ENCODE results near the gene HS3ST3A1.

HS3ST3A1 gene

DNA sequence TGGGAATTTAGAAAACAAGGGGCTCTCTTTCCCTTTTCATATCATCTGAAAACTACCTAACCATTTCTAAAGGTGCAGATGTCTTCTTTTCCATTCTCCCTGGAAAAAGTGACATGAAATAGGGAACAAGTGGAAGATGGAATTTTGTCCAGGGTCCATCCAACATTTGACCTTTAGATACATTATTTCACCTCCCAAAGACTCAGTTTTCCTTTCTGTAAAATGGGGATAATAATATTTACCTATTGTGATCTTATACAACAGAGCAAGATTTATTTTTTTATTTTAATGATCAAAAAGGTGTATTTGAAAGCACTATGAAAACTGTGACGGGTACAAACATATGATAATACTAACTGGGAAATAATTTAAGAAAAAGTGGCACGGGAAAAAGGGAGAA is 106.3 kb downstream of the HS3ST3A1 start:
- H3K4me3 ChIP-seq (ENCODE audit: low read depth, low read length): no peak overlapping the region

GRCh38 chr17:13492737-13493122 is 109.0 kb downstream of the HS3ST3A1 start:
- no peak overlapping the region for H3K4me3 ChIP-seq (ENCODE audit: low read depth, low read length)

DNA sequence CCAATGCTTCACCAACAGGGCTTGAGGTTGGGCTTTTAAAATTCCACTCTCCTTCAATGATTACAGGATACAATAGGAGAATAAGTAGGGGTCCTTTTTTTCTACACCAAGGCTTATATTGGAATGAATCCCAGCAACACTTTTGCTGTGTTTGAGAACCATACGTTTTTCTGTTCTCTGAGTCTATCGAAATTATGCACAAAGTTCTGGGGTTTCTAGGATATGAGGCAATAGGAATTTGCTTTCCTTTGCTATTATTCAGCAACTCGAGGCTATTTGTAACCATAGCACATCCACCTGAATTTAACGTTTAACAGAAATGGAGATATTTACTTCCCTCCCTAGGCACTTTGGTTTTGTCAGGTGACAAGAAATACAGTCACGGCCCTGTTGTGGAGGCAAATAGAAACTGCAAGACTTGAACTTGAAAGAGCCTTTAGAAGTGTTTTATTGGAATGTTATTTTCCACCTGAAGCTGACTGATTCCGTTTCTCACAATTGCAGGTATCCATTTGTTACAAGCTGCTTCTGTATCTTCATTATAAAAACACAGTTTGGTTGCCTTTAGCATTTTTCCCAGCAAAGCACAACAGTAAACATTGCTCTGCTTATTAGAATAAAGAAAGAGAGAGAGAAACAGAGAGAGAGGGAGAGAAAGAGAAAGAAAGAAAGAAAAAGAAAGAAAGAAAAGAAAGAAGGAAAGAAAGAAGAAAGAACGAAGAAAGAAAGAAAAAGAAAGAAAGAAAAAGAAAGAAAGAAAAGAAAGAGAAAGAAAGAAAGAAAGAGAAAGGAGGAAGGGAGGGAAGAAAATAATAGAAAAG is 109.6 kb downstream of the HS3ST3A1 start:
- no peak overlapping the region for H3K4me3 ChIP-seq (ENCODE audit: low read depth, low read length)

- no peak overlapping the region for H3K4me3 ChIP-seq (ENCODE audit: low read depth, low read length)
Measured at GRCh38 chr17:13491491-13491890, 110.2 kb downstream of the HS3ST3A1 start.

- no peak overlapping the region for H3K4me3 ChIP-seq (ENCODE audit: low read depth, low read length)
Measured at GRCh38 chr17:13490906-13491482, 110.7 kb downstream of the HS3ST3A1 start.

GRCh38 chr17:13490427-13490826 is 111.3 kb downstream of the HS3ST3A1 start:
- no peak overlapping the region for H3K4me3 ChIP-seq (ENCODE audit: low read depth, low read length)

DNA sequence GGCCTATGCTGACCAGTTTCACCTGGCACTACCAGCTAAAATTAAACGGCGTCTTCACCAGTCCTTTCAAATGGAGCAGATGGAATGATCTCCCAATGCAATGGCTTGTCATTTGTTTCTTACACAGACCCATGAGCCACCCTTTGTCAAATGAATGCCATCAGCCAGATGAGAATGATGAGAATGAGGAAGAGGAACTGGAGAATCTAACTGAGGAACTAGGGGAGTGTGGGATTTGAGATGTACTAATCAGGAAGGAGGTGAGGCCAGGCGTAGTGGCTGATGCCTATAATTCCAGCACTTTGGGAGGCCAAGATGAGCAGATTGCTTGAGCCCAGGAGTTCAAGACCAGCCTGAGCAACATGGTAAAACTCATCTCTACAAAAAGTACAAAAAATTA is 116.4 kb downstream of the HS3ST3A1 start:
- no peak overlapping the region for H3K4me3 ChIP-seq (ENCODE audit: low read depth, low read length)

DNA sequence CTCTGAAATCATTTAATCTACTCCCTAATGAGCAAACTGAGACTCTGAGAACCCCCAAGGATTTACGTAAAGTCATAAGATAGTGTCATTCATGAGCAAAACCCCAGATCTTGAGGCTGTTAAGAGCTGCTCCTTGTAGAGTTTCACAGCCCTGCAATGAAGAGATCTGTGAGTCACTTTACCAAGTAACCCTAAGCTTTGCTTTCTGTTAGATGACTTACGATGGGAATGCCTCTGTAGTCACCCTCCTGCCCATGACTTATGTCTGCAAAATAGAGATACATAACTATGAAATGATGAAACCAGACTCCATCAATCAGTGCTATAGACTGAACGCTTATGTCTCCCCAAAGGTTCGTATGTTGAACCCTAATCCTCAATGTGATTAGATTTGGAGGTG is 117.7 kb downstream of the HS3ST3A1 start:
- H3K4me3 ChIP-seq (ENCODE audit: low read depth, low read length): no peak overlapping the region

DNA sequence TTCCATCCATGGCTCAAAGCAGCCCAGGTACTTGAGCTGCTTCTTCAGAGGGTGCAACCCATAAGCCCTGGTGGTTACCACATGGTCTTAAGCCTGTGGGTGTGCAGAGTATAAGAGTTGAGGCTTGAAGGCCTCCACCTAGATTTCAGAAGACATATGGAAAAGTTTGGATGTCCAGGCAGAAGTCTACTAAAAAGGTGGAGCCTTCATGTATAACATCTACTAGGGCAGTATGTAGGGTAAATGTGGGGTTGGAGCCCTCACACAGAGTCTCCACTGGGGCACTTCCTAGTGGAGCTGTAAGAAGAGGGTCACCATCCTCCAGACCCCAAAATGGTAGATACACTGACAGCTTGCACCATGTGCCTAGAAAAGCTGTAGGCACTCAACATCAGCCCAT is 120.9 kb downstream of the HS3ST3A1 start:
- H3K4me3 ChIP-seq (ENCODE audit: low read depth, low read length): no peak overlapping the region

DNA sequence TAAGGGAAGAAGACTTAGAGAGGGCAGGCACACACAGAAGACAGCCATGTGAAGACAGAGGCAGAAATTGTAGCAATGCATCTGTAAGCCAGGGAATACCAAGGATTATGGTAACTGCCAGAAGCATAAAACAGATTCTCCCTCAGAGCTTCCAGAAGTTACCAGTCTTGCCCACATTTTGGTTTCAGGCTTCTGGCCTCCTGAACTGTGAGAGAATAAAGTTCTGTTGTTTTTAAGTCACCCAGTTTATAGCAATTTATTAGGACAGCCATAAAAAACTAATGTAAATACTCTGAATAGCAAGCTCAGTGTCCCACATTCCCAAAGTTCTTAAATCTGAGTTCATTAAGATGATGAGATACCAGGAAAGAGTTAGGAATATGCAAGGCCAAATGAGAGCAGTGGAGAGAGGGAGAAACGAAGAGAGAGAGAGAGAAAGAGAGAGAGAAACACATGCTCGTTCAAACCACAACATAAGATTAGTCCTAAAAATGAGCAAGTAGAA is 123.4 kb downstream of the HS3ST3A1 start:
- H3K4me3 ChIP-seq (ENCODE audit: low read depth, low read length): no peak overlapping the region

- no peak overlapping the region for H3K4me3 ChIP-seq (ENCODE audit: low read depth, low read length)
Measured at GRCh38 chr17:13477180-13477611, 124.5 kb downstream of the HS3ST3A1 start.

DNA sequence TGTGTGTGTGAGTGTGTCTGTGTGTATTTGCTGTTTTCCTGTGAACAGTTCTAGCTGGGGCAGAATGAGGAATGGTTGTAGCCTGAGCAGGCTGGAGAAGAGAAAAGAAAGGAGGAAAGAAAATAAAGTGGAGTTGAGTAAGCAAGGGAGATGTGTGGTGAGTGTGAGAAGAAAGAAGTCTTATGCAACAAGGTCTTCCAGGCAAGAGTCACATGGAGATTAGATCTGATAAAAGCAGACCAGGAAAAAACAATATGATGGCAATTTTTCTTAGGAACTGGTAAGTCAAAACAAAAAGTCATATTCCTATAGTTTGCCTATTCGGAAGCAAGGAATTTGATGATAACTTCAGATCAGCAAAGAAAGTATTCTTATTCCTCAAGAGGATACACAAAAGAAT is 125.0 kb downstream of the HS3ST3A1 start:
- H3K4me3 ChIP-seq (ENCODE audit: low read depth, low read length): no peak overlapping the region

- no peak overlapping the region for H3K4me3 ChIP-seq (ENCODE audit: low read depth, low read length)
Measured at GRCh38 chr17:13475574-13476223, 126.0 kb downstream of the HS3ST3A1 start.

DNA sequence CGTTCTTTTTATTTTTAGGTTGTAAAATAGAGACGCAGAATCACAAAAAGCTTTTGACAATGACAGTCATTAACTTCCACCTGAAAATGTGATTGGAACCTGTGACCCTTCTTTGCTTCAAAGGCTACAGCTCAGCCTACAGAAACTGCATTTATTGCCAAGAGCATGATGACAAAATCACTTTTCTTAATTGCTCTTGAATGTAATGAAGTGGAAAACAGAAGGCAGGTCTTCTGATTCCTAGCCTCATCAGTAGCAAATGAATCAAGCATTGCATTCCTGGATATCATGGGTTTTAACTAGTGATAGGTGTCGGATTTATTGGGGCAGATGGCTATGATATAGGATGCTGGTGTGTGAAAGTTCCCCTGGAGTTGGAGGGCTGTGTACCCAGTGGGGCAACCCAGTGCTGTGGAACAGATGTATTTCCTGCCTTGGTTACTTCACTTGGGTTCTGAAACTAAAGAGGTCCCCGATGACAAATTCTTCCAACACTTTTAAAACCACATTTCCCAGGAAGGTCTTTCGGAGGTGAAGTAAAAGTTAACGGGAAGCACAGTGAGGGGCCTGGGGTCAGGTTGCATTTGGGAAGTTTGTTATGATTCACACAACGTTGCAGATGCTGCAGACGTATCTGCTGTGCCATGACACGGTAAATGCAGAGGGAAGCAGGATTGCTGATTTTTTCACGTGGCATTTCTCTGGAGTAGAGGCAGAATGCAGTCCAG is 127.5 kb downstream of the HS3ST3A1 start:
- H3K4me3 ChIP-seq (ENCODE audit: low read depth, low read length): no peak overlapping the region

DNA sequence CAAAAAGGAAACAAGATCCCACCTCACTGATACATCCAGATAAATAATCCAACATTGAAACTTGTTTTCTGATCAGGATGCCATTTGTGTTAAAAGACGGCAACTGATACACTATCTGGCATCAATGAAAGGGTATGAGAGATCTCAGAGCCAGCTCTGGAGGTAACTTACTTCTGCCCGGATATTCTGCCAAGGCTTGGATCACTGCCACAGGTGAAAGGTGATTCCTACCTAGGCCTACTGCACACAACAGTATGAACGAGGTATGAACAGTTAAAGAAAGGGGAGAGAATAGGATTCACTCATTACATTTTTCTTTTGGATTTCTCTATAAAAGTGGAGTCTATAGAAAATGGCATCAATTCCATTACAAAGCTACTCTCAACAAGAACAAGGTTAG is 136.1 kb downstream of the HS3ST3A1 start:
- no peak overlapping the region for H3K4me3 ChIP-seq (ENCODE audit: low read depth, low read length)

DNA sequence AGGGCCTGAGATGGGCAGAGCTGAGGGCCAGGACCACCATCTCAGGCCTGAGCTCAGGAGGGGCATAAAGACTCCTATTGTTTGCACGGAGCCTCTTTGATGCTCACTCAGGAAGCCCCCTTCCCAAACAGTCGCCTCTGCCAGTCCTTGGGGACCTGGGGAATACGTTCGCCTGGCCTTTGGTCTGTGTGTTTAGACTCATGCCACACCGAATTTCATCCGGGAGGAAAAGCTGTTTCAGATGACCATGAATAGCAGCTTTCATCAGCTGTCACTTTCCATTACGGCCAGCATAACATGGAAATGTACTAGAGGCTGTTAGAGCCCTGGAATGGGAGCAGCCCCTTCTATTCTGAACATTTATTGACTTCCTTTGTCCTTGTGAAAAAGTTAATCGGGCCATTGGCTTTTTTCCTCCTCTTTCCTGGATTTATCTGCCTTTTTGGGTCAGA is 139.0 kb downstream of the HS3ST3A1 start:
- no peak overlapping the region for H3K4me3 ChIP-seq (ENCODE audit: low read depth, low read length)

DNA sequence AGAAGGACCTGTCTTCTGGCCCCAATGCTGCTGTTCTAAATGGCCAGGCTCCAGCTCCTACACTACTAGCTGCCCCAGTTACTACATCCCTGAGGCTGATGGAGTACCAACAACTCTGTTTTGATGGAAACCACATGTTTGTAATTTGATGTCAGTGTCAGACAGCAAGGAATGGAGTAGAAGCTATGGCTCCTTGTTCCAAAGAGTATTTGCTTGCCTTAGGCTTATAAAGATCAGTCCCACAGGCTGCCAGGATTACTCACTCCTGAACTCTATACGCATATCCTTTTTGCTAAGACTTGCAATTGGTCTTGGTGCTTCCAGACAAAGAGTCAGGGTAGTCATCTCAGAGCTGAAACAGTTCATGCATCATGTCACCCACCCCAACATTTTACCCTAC is 139.6 kb downstream of the HS3ST3A1 start:
- no peak overlapping the region for H3K4me3 ChIP-seq (ENCODE audit: low read depth, low read length)

- H3K4me3 ChIP-seq (ENCODE audit: low read depth, low read length): no peak overlapping the region
Measured at GRCh38 chr17:13460261-13461000, 141.3 kb downstream of the HS3ST3A1 start.

- no peak overlapping the region for H3K4me3 ChIP-seq (ENCODE audit: low read depth, low read length)
Measured at GRCh38 chr17:13457783-13458182, 143.9 kb downstream of the HS3ST3A1 start.
